ENCODE measurements around the gene SP100.

The SP100 gene

GRCh38 chr2:230494980-230495379 lies 79.0 kb downstream of the SP100 start:
- no peaks in the 10 kb centered on the region for H4K20me1 ChIP-seq (ENCODE audit: low read depth, low read length)
- H2AFZ ChIP-seq (ENCODE audit: low read depth, low read length, severe bottlenecking): no peak overlapping the region
- H3K36me3 ChIP-seq (ENCODE audit: low read length): peaks cover 20% of the 10 kb centered on the region
- H3K4me2 ChIP-seq (ENCODE audit: low read depth, low read length, poor library complexity, severe bottlenecking): no peak overlapping the region
- TF ChIP-seq, protein P1, sequence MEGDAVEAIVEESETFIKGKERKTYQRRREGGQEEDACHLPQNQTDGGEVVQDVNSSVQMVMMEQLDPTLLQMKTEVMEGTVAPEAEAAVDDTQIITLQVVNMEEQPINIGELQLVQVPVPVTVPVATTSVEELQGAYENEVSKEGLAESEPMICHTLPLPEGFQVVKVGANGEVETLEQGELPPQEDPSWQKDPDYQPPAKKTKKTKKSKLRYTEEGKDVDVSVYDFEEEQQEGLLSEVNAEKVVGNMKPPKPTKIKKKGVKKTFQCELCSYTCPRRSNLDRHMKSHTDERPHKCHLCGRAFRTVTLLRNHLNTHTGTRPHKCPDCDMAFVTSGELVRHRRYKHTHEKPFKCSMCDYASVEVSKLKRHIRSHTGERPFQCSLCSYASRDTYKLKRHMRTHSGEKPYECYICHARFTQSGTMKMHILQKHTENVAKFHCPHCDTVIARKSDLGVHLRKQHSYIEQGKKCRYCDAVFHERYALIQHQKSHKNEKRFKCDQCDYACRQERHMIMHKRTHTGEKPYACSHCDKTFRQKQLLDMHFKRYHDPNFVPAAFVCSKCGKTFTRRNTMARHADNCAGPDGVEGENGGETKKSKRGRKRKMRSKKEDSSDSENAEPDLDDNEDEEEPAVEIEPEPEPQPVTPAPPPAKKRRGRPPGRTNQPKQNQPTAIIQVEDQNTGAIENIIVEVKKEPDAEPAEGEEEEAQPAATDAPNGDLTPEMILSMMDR (IDR thresholded peaks at IDR 0.05; ENCODE audit: insufficient read depth, low read length, poor library complexity, severe bottlenecking): no peak
- TF ChIP-seq EZH2phosphoT487 (conservative IDR thresholded peaks at IDR 0.05; ENCODE audit: low read length): no peak
- 0 out of 2 replicates have a peak, but pooled peaks cover 3% of the 10 kb centered on the region for H3F3A ChIP-seq (ENCODE audit: insufficient read depth)
- H3K27me3 ChIP-seq (ENCODE audit: low read length): no peaks in the 10 kb centered on the region
- no peaks in the 10 kb centered on the region for H3K79me2 ChIP-seq (ENCODE audit: insufficient read depth, low read length)
- no peak overlapping the region for H3K27ac ChIP-seq (ENCODE audit: low read depth, low read length)
- H3K9ac ChIP-seq (ENCODE audit: low read length): no peak overlapping the region
- H3K9me3 ChIP-seq (ENCODE audit: insufficient read depth, low read length): no peaks in the 10 kb centered on the region
- H3K4me3 ChIP-seq (ENCODE audit: insufficient read depth, low read length, poor library complexity, severe bottlenecking): no peak overlapping the region
- H3K9me2 ChIP-seq (replicated peaks; ENCODE audit: insufficient read depth, low read length): no peaks in the 10 kb centered on the region

DNA sequence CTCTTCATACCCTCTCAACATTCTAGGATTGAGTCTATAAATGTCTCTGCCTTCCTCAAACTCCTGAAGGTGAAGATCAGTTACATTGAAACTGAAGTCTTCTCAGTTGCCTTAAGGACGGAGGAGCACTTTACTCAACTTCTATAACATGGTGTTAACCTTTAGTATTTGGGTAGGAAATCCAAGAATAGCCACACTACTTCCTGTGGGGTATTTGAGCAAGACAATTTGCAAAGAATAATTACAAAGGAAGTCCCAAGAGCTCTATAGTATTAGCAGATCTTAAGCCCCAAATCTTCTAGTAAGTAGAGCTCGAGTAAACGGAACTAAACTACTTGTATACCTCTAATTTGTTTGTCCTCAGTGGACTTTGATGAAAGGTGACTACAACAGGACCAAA lies 80.9 kb downstream of the SP100 start:
- peak overlapping the region; percentile 56 for H3K27ac ChIP-seq (ENCODE audit: low read depth, low read length)
- H4K20me1 ChIP-seq (ENCODE audit: low read depth, low read length): no peaks in the 10 kb centered on the region
- no peaks in the 10 kb centered on the region for H3K9me3 ChIP-seq (ENCODE audit: insufficient read depth, low read length)
- 0 out of 2 replicates have a peak, but pooled peaks cover 3% of the 10 kb centered on the region for H3F3A ChIP-seq (ENCODE audit: insufficient read depth)
- peak overlapping the region; percentile 5; the same call in 1 of the 2 replicates for H3K9ac ChIP-seq (ENCODE audit: low read length)
- TF ChIP-seq, protein P1 (IDR thresholded peaks at IDR 0.05; ENCODE audit: insufficient read depth, low read length, poor library complexity, severe bottlenecking): no peak
- TF ChIP-seq EZH2phosphoT487 (conservative IDR thresholded peaks at IDR 0.05; ENCODE audit: low read length): no peak
- no peak overlapping the region for H2AFZ ChIP-seq (ENCODE audit: low read depth, low read length, severe bottlenecking)
- peak overlapping the region; percentile 61 for H3K4me2 ChIP-seq (ENCODE audit: low read depth, low read length, poor library complexity, severe bottlenecking)
- H3K79me2 ChIP-seq (ENCODE audit: insufficient read depth, low read length): no peaks in the 10 kb centered on the region
- no peaks in the 10 kb centered on the region for H3K27me3 ChIP-seq (ENCODE audit: low read length)
- H3K4me3 ChIP-seq (ENCODE audit: insufficient read depth, low read length, poor library complexity, severe bottlenecking): peak overlapping the region; percentile 29
- peaks cover 15% of the 10 kb centered on the region for H3K36me3 ChIP-seq (ENCODE audit: low read length)
- H3K9me2 ChIP-seq (replicated peaks; ENCODE audit: insufficient read depth, low read length): no peaks in the 10 kb centered on the region

DNA sequence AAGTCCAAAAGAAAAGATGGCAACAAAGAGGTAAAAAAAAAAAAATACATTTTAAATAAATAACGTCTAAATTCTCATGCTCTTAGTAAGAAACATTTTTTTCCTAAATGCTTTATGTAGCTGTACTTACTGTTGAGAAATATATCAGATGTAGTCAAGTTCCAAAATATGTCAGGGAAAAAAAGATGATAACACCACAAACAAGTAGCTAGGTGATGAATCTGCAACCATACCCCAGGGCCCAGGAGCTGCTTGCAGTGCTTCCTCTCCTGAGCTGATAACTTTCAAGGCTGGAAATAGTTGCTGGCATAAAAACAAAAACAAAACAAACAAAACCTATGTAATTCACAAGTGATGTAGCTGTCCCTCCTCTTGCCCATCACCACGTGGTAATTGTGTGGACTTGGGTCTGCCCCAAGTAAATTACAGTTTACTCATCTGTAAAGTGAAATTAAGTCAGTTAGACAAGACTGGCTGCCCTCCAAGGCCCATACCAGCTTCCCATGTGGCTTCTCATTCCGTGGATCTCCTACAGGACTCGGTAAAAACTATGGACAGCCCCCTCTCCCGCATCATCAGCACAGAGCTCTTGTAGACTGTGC lies 82.6 kb downstream of the SP100 start:
- Histone ChIP-seq H3K79me2 (ENCODE audit: insufficient read depth, low read length) (no peaks in the 10 kb centered on the region), H3K27me3 (ENCODE audit: low read length) (no peaks in the 10 kb centered on the region), H3K9me2 (replicated peaks; ENCODE audit: insufficient read depth, low read length) (no peaks in the 10 kb centered on the region), H3K27ac (ENCODE audit: low read depth, low read length) (no peak overlapping the region), H3K9me3 (ENCODE audit: insufficient read depth, low read length) (no peaks in the 10 kb centered on the region), H3F3A (ENCODE audit: insufficient read depth) (0 out of 2 replicates have a peak, but pooled peaks cover 3% of the 10 kb centered on the region), H3K4me3 (ENCODE audit: insufficient read depth, low read length, poor library complexity, severe bottlenecking) (no peak overlapping the region), H3K4me2 (ENCODE audit: low read depth, low read length, poor library complexity, severe bottlenecking) (no peak overlapping the region), H2AFZ (ENCODE audit: low read depth, low read length, severe bottlenecking) (no peak overlapping the region), H4K20me1 (ENCODE audit: low read depth, low read length) (no peaks in the 10 kb centered on the region), H3K9ac (ENCODE audit: low read length) (no peak overlapping the region), H3K36me3 (ENCODE audit: low read length) (peaks cover 12% of the 10 kb centered on the region; the same call in 1 of the 2 replicates)
- TF ChIP-seq, protein P1 (IDR thresholded peaks at IDR 0.05; ENCODE audit: insufficient read depth, low read length, poor library complexity, severe bottlenecking): no peak
- no peak for TF ChIP-seq EZH2phosphoT487 (conservative IDR thresholded peaks at IDR 0.05; ENCODE audit: low read length)
